ENCODE data around the gene THRB.
"Not testable (repeated sequence)": the region's sequence is repeated elsewhere in the genome, so short reads cannot be mapped to it uniquely, and the experiment has no call there.

Gene THRB

DNA sequence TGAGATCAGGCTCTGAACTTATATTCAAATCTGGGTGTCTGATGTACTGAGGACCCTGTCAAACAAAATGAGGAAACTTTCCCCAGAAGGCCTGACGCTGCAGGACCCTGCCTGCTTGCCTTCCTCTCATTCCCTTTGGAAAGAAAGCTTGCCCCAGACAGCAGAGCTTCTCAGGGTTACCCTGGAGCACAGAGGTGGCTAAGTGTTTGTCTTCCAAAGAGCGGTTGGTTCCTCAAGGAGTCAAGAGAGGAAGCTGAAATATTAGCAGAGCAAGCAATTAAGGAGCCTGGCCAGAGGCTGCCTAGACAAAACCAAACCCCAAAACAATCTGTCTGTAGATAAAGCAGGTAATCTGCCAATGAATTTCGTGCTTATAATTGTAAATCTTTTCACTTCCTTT, 374.2 kb downstream of the THRB start:
- in situ Hi-C loops (cut with MboI; ENCODE audit: low sequenced_read_pairs) = no loop called here

DNA sequence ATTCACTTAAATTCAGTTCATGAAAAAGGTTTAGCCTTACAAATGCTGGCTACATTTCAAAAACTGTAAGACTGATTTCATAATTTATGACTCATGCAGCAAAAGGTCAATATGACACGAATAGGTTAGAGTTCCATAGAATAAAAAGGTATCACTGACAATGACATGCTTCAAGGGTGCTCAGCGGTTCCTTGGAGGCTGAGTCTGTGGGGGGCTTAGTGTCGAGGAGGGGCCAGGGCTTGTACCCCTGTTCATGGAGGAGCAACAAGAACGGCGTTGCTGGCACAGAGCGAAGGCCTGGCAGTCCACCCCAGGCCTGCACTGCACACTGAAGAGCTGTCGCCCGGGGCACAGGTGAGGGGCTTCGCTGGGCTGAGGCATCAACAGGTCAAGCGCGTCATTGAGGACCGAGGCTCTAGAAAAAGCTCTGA, 375.3 kb downstream of the THRB start:
- in situ Hi-C loops (cut with MboI; ENCODE audit: low sequenced_read_pairs) = no loop called here

DNA sequence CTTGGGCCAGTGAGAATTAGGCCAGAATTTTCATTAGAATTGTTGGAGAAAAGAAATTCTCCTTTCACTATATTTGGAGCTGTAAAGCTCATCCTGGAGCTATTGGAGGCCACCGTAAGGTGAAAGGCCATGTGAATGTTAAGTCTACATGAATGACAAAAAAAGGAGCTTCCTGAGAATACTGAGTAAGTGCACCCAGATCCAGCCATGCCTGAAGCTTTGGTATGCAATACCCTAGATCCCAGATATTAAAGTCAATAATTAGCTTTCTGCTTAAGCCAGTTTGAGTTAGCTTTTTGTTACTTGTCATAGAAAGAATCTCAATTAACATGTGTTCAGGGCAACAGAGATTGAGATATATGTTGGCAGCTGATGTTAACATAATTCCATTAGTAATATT, 377.1 kb downstream of the THRB start:
- in situ Hi-C loops (cut with MboI; ENCODE audit: low sequenced_read_pairs) = no loop called here

DNA sequence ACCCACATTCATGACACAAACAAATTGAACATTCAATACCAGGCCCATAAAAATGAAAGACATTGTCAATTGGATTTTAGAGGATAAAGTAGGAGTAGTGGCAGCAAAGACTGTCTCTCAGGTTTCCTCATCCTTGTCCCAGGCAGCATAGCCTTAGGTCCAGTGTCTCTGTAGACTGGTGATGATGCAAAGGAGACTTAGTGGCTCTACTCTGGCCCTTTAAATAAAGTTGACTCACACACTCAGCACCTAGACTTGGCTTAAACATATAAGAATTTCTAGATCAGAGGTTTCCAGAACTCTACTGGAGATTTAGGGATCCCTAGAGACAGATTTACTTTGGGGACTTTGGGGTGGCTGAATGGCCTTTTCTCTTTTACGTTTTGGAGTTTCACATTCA, 382.9 kb downstream of the THRB start:
- in situ Hi-C loops (cut with MboI; ENCODE audit: low sequenced_read_pairs) = no loop called here

DNA sequence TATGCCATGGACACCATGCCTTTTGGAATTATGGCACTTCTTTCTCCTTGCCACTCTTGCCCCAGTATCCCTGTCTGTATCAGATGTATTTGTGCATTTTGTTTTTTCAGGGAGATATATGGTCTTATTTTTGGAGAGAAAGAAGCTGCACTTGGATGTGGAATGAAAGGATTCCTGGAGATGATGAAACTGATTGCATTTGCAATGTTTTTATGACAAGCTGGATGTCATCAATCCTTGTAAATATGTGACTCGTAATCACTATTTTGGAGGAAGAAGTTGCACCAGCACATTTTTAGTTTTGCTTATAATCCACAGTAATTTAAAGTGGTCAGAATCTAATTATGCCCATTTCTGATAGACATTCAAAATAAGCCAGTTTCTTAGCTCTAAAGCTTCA, 384.6 kb downstream of the THRB start:
- in situ Hi-C loops (cut with MboI; ENCODE audit: low sequenced_read_pairs) = no loop called here

DNA sequence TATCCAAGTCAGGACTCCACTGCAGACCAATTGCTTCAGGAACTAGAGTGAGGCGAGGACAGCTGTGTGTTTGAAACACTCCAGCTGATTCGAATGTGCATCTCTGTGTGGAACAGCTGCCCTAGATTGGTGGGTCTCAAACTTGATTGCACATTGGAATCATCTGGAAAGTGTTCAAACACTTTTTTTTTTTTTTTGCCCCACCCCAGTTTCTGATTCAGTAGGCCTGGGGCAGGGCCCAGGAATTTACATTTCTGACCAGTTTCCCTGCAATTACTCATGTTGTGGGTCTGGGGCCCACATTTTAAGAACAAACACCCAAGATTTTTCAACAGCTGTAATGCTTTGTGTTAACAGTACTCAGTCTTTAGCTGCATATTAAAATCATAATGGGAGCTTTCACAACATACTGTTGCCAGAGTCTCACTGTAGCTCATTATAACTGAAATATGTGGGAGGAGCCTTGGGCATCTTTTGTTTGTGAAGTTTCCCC, 392.9 kb downstream of the THRB start:
- in situ Hi-C loops (cut with MboI; ENCODE audit: low sequenced_read_pairs) = no loop called here

DNA sequence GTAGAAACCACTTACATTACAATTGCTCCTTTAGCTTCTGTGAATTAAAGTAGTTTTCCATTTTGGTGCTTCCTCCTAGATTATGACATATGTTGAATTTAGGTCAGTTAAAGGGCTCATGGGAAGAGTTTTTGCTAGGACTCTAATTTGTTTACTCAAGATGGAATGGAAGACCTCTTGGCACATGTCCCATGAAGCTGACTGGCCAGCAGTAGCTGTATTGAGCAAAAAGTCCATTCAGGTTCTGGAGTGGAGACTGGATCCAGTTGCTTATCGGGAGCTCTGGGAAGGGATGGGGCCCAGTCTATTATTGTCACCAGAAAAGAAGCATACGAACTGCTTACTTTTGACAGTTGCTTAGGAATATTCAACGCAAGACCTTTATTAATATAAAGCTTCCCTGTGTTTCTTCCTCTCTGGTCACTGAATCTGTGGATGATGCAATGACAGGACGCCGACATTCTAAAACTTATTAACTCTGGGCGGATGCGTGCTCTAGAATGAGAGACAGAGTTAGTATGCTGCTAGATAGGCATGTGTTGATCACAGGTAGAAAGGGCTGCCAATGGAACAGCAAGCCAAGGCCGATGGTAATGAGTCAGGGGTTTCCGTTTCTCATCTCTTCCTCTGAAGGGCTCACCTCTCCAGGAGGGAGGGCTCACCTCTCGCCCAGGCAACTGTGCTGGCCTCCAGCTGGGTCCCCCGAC, 393.8 kb downstream of the THRB start:
- in situ Hi-C loops (cut with MboI; ENCODE audit: low sequenced_read_pairs) = no loop called here

DNA sequence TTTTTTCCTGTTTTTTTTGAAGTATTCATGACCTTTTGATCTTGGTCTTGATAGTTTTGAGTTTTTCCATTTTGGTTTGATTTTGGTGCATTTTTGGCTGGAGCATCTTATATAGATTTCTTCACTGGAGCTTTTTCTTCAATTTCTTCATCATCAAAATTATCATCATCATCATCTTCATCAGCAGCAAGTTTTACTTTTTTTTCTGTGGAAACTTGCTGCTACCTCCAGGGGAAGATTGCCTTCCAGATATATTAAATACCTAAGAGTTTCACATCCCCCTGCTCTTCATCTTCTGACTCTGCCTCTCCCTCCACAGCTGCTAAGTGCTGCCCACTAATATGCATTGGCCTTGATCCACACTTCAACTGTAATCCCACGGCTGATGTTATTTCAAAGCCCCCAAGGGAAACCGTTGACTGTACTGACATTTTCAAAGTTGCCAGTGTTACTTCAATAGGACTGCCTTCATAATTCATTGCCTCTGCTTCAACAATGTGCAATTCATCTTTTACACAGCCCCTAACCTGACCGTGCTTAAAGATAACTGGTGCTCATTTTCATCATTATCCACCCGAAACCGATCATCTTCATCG, 397.9 kb downstream of the THRB start:
- in situ Hi-C loops (cut with MboI; ENCODE audit: low sequenced_read_pairs) = no loop called here

DNA sequence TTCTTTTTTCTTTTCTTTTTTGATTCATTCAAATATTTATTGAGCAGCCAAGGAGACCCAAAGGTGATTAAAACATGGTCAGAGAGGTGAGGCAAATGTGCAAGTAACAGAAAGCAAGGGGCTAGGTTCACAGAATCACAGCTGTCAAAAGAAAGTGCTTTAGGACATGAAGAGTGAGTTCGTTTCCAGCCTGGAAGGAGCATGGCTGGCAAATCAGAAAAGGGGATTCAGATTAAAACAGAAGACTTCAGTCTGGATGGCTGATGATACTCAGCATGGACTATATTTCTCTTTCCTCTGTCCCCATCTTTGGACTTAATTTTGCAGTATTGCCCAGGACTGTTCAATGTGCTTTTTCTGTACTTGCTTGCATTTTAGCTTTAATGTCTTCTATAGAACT, 398.4 kb downstream of the THRB start:
- in situ Hi-C loops (cut with MboI; ENCODE audit: low sequenced_read_pairs) = no loop called here

DNA sequence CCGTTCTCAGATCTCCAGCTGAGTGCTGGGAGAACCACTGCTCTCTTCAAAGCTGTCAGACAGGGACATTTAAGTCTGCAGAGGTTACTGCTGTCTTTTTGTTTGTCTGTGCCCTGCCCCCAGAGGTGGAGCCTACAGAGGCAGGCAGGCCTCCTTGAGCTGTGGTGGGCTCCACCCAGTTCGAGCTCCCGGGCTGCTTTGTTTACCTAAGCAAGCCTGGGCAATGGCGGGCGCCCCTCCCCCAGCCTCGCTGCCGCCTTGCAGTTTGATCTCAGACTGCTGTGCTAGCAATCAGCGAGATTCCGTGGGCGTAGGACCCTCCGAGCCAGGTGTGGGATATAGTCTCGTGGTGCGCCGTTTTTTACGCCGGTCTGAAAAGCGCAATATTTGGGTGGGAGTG, 399.8 kb downstream of the THRB start:
- in situ Hi-C loops (cut with MboI; ENCODE audit: low sequenced_read_pairs) = not testable (repeated sequence)

DNA sequence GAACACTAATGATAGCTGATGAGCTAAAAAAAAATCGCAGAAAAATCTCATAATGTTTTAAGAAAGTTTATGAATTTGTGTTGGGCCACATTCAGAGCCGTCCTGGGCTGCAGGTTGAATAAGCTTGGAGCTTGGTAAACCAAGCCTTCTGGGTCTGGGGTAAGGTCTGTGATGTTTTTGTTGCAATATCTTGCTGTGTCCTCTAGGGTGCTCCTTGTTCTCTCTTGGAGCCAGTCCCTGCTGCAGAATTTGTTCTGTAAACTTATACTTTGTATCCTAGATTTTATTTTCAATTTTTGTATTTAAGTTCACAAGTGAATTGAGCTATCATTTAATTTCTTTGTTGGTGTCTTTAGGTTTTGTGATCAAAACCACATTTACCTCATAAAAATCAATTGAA, 405.9 kb downstream of the THRB start:
- in situ Hi-C loops (cut with MboI; ENCODE audit: low sequenced_read_pairs) = no loop called here

DNA sequence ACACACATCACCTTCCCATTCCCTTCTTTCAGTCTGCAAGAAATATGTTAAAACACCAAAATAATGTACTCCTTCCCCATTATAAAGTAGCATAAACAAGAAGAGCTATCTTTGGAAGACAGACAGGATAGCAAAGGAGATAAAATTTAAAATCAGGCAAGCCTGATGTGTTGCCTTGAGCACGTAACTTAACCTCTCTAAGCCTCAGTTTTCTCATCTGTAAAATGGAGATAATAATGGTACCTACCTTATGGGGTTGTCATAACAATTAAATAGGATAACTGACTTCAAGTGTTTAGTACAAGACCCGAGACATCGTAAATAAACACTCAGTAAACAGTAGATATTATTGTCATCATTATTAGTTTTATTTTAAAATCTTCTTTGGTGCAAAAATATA, 407.2 kb downstream of the THRB start:
- in situ Hi-C loops (cut with MboI; ENCODE audit: low sequenced_read_pairs) = no loop called here

DNA sequence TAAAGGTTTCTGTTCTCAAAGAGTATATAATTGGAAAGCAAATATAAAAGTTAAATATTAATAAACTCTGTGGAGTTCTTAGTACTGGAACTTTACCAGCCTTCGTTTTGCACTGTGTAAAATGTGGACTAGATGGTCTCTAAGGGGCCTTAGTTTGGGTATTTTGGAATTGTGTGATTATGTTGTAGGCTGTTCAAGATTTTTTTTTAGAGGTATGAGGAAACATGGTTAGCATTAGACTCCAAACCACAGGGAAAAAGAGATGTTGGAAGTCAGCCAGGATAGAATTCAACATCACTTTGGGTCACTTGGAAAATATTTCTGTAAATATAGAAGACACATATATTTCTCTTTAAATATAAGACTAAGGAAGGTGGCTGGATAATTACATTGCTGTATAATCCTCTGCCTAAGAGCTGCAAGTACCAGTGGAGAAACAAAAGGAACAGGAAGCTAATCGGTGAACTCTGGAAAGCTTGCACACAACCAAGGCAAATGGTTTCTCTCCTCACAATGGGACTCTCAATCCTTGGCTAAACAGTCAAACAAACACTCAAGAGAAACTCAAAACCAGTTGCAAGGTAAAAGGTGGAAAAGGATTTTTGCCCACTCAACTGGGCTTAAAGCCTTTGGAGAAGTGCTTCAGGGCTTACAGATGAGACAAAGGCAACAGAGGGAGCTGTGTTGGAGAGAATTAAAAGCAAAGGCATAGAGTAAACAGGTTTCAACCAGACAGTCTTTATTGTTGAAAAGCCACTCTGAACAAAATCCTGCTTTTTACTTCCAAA, 407.8 kb downstream of the THRB start:
- in situ Hi-C loops (cut with MboI; ENCODE audit: low sequenced_read_pairs) = no loop called here

DNA sequence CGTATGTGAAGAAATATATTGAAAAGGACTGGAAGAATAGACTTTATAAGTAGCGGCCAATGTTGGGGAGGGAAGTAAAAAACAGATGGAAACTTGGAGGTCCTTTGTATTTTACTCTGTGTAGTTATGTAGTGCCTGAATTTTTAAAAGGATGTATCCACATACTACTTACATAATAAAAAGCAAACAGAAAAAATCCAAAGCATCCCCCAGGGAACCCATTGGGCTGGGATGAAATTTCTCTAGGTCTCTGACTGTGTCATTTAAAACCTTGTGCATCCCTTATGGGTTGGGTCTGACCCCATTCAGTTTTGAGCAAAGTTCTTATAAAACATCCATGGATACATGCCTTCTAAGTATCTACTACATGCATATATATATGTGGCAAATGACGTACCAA, 408.4 kb downstream of the THRB start:
- in situ Hi-C loops (cut with MboI; ENCODE audit: low sequenced_read_pairs) = no loop called here

DNA sequence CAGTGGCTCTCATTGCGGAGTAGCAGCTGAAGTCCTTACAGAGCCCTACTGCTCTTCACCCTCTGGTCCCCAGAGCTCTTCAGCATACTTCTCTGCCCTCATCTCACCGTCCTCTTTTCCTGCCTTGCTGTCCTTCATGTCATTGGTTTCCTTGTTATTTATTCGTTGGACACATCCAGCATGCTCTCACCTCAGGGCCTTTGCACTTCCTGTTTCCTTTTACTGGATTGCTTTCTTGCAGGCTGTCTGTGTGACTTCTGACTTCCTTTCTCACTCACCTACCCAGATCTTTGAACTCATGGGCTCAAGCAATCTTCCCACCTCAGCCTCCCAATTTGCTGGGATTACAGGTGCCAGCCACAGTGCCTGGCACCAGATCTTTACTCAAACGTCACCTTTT, 422.5 kb downstream of the THRB start:
- in situ Hi-C loops (cut with MboI; ENCODE audit: low sequenced_read_pairs) = no loop called here

DNA sequence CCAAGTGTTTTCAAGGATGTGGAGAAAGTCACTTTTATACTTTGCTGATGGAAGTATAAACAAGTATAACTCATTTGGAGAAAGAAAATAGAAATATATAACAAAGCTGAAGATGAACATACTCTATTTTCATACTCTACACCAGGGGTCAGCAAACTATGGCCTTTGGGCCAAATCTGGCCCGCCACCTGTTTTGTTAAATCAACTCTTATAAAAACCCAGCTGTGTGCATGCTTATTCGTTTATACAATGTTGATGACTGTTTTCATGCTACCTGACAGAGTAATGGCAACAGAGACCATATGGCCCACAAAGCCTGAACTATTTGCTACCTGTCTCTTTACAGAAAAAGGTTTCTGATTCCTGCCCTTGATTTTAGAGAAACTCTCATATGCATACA, 425.6 kb downstream of the THRB start:
- in situ Hi-C loops (cut with MboI; ENCODE audit: low sequenced_read_pairs) = no loop called here

DNA sequence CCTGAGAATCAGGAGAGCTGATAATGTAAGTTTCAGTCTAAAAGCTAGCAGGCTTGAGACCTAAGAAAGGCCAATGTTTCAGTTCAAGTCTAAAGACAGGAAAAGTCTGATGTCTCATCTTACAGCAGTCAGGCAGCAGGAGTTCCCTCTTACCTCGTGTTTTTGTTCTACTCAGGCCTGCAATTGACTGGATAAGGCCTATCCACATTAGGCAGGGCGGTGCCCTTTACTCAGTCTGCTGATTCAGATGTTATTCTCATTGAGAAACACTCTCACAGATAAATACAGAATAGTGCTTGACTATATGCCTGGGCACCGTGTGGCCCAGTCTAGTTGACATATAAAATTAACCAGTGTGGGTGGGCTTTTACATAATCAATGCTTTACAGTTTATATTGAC, 427.2 kb downstream of the THRB start:
- in situ Hi-C loops (cut with MboI; ENCODE audit: low sequenced_read_pairs) = no loop called here
